ENCODE data around the gene TCP10L. TPM values are rescaled to one million over a fixed set of nuclear protein-coding genes. Genes with fewer than 3 reads are reported as not detected.

The TCP10L gene
- total RNA-seq, 1 experiment from 2014 or later: 3.7 TPM

GRCh38 chr21:32525282-32525681 lies 60.0 kb downstream of the TCP10L start:
- BruUV-seq (replicated peaks): no TSS peak
- intact Hi-C loops (cut with micrococcal nuclease; ENCODE audit: unreplicated experiment): no loop called here
- no peak for DNase-seq (ENCODE audit: low spot score)
- H3K27ac ChIP-seq (ENCODE audit: low read depth, low read length, poor library complexity, severe bottlenecking): no peak overlapping the region
- no peak overlapping the region for H3K4me3 ChIP-seq (ENCODE audit: low read depth, low read length, poor library complexity, severe bottlenecking)
- POLR2A ChIA-PET (ENCODE audit: low non-redundant PET): no interaction called here
- no peak for TF ChIP-seq EZH2 (IDR thresholded peaks at IDR 0.05; ENCODE audit: borderline replicate concordance, low read depth, low read length, poor library complexity, severe bottlenecking)
- TF ChIP-seq CTCF (conservative IDR thresholded peaks at IDR 0.05; ENCODE audit: low read depth, low read length): no peak
- H3K27me3 ChIP-seq (replicated peaks; ENCODE audit: insufficient read depth, low read depth, low read length, poor library complexity): no peaks in the 10 kb centered on the region
- CTCF ChIA-PET: no interaction called here
- no peaks in the 10 kb centered on the region for H3K9me3 ChIP-seq (ENCODE audit: low read depth, low read length, poor library complexity, severe bottlenecking)
- H3K4me1 ChIP-seq (ENCODE audit: insufficient read depth, low read length, poor library complexity, severe bottlenecking): peaks cover 28% of the 10 kb centered on the region
- no peaks in the 10 kb centered on the region for H3K36me3 ChIP-seq (ENCODE audit: insufficient read depth, low read length, poor library complexity, severe bottlenecking)

GRCh38 chr21:32523988-32524719 lies 61.2 kb downstream of the TCP10L start:
- no peak for TF ChIP-seq EZH2 (IDR thresholded peaks at IDR 0.05; ENCODE audit: borderline replicate concordance, low read depth, low read length, poor library complexity, severe bottlenecking)
- TF ChIP-seq CTCF (conservative IDR thresholded peaks at IDR 0.05; ENCODE audit: low read depth, low read length): no peak
- ChIA-PET POLR2A (ENCODE audit: low non-redundant PET) (no interaction called here), CTCF (no interaction called here)
- H3K27me3 ChIP-seq (replicated peaks; ENCODE audit: insufficient read depth, low read depth, low read length, poor library complexity): no peaks in the 10 kb centered on the region
- BruUV-seq (replicated peaks): no TSS peak
- no peak for DNase-seq (ENCODE audit: low spot score)
- H3K36me3 ChIP-seq (ENCODE audit: insufficient read depth, low read length, poor library complexity, severe bottlenecking): no peaks in the 10 kb centered on the region
- intact Hi-C loops (cut with micrococcal nuclease; ENCODE audit: unreplicated experiment): no loop called here
- no peak overlapping the region for H3K4me3 ChIP-seq (ENCODE audit: low read depth, low read length, poor library complexity, severe bottlenecking)
- no peak overlapping the region for H3K27ac ChIP-seq (ENCODE audit: low read depth, low read length, poor library complexity, severe bottlenecking)
- H3K9me3 ChIP-seq (ENCODE audit: low read depth, low read length, poor library complexity, severe bottlenecking): no peaks in the 10 kb centered on the region
- peaks cover 28% of the 10 kb centered on the region for H3K4me1 ChIP-seq (ENCODE audit: insufficient read depth, low read length, poor library complexity, severe bottlenecking)

Other genes with a start within 250 kb of the TCP10L start
- 27.8 and 30.5 TPM in 2 replicates for gene URB1, start 192.5 kb downstream of the TCP10L start, total RNA-seq (2021)
- 4.3 and 7.2 TPM in 2 replicates for gene EVA1C, start 172.8 kb downstream of the TCP10L start, total RNA-seq (2021)
- gene CFAP298, start 26.9 kb upstream of the TCP10L start, total RNA-seq (2021): 54.8 and 55.2 TPM in 2 replicates
- 16.9 and 17.1 TPM in 2 replicates for gene SYNJ1, start 142.5 kb upstream of the TCP10L start, total RNA-seq (2021)
- 71.0 and 74.9 TPM in 2 replicates for gene PAXBP1, start 186.2 kb upstream of the TCP10L start, total RNA-seq (2021)